ENCODE results near the gene KAZN. TPM values are rescaled to one million over a fixed set of nuclear protein-coding genes. Genes with fewer than 3 reads are reported as not detected.

Gene KAZN
- polyA plus RNA-seq, 1 of the 3 experiments (the other 2 are of a cell fraction), result 6.8 TPM

DNA sequence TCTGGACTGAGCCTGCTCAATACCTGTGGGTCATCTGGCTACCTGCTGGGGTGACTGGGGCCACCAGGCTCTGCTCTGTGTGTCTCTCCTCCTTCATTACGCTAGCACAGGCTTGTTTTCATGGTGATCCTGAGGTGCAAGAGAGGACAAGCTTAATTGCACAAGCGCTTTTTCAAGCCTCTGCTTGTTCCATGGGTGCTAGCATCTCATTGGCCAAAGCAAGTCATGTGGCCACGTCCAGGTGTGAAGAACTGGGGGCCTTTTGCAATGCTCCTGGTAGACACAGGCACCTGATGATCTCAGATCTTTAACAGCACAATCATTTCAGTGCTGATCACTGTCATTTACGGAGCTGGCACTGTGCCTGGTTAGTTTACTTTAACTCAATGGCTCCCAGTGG lies 114.6 kb downstream of the KAZN start:
- Histone ChIP-seq H3K9me2 (no peaks in the 10 kb centered on the region), H3K9ac (no peak overlapping the region), H3F3A (replicated peaks; ENCODE audit: insufficient read depth) (no peaks in the 10 kb centered on the region), H3K27me3 (ENCODE audit: insufficient read depth) (no peaks in the 10 kb centered on the region), H3K36me3 (replicated peaks in 1 of 2; ENCODE audit: control insufficient read depth in 1 of 2, insufficient read depth in 2 of 2, low read length in 1 of 2) (no peaks in the 10 kb centered on the region), H3K4me3 (ENCODE audit: low read depth in 2 of 2, low read length in 1 of 2) (no peak overlapping the region), H3K4me2 (no peak overlapping the region), H2AFZ (ENCODE audit: low read depth) (no peak overlapping the region), H3K79me2 (ENCODE audit: insufficient read depth) (no peaks in the 10 kb centered on the region), H3K27ac (ENCODE audit: low read depth in 2 of 2, low read length in 1 of 2) (no peak overlapping the region), H3K4me1 (ENCODE audit: control insufficient read depth in 1 of 2, insufficient read depth in 2 of 2, low read depth in 1 of 2, low read length in 1 of 2) (no peaks in the 10 kb centered on the region), H3K9me3 (no peaks in the 10 kb centered on the region), H4K20me1 (ENCODE audit: insufficient read depth) (no peaks in the 10 kb centered on the region)
- ChIA-PET CTCF (interaction anchor here (2.5 kb wide), 1 partner anchor 19 kb away, joined by 11 read pairs; no protein-coding TSS in a partner anchor), POLR2A (no interaction called here)
- DNase-seq, result no peak
- TF ChIP-seq GATA2 (CRISPR knock-in tag; IDR thresholded peaks at IDR 0.05) (no peak), CTCF (IDR thresholded peaks at IDR 0.05) (no peak), EZH2phosphoT487 (IDR thresholded peaks at IDR 0.05; ENCODE audit: borderline replicate concordance, low read depth) (no peak), MXI1 (IDR thresholded peaks at IDR 0.05; ENCODE audit: low read depth, low read length) (no peak), ELF1 (IDR thresholded peaks at IDR 0.05) (no peak), NRF1 (IDR thresholded peaks at IDR 0.05; ENCODE audit: low read depth, low read length) (no peak), FOXM1 (IDR thresholded peaks at IDR 0.05; ENCODE audit: low read depth) (no peak), TAF1 (IDR thresholded peaks at IDR 0.05; ENCODE audit: borderline replicate concordance, low read depth, low read length) (no peak), GABPA (IDR thresholded peaks at IDR 0.05; ENCODE audit: low read depth) (no peak), RAD21 (IDR thresholded peaks at IDR 0.05; ENCODE audit: low read length) (no peak), POLR2AphosphoS5 (IDR thresholded peaks at IDR 0.05; ENCODE audit: low read depth, low read length) (no peak), RXRA (IDR thresholded peaks at IDR 0.05; ENCODE audit: borderline replicate concordance, low read depth) (no peak), SIN3A (IDR thresholded peaks at IDR 0.05; ENCODE audit: borderline replicate concordance, low read depth, low read length) (no peak), EP300 (IDR thresholded peaks at IDR 0.05; ENCODE audit: borderline replicate concordance in 1 of 2, low read depth in 1 of 2, low read length in 1 of 2) (no peak), RCOR1 (IDR thresholded peaks at IDR 0.05; ENCODE audit: low read length) (no peak)
- TF ChIP-seq, protein P1, sequence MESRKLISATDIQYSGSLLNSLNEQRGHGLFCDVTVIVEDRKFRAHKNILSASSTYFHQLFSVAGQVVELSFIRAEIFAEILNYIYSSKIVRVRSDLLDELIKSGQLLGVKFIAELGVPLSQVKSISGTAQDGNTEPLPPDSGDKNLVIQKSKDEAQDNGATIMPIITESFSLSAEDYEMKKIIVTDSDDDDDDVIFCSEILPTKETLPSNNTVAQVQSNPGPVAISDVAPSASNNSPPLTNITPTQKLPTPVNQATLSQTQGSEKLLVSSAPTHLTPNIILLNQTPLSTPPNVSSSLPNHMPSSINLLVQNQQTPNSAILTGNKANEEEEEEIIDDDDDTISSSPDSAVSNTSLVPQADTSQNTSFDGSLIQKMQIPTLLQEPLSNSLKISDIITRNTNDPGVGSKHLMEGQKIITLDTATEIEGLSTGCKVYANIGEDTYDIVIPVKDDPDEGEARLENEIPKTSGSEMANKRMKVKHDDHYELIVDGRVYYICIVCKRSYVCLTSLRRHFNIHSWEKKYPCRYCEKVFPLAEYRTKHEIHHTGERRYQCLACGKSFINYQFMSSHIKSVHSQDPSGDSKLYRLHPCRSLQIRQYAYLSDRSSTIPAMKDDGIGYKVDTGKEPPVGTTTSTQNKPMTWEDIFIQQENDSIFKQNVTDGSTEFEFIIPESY (IDR thresholded peaks at IDR 0.05; ENCODE audit: borderline replicate concordance, low read depth), result no peak
- TF ChIP-seq, protein P2, sequence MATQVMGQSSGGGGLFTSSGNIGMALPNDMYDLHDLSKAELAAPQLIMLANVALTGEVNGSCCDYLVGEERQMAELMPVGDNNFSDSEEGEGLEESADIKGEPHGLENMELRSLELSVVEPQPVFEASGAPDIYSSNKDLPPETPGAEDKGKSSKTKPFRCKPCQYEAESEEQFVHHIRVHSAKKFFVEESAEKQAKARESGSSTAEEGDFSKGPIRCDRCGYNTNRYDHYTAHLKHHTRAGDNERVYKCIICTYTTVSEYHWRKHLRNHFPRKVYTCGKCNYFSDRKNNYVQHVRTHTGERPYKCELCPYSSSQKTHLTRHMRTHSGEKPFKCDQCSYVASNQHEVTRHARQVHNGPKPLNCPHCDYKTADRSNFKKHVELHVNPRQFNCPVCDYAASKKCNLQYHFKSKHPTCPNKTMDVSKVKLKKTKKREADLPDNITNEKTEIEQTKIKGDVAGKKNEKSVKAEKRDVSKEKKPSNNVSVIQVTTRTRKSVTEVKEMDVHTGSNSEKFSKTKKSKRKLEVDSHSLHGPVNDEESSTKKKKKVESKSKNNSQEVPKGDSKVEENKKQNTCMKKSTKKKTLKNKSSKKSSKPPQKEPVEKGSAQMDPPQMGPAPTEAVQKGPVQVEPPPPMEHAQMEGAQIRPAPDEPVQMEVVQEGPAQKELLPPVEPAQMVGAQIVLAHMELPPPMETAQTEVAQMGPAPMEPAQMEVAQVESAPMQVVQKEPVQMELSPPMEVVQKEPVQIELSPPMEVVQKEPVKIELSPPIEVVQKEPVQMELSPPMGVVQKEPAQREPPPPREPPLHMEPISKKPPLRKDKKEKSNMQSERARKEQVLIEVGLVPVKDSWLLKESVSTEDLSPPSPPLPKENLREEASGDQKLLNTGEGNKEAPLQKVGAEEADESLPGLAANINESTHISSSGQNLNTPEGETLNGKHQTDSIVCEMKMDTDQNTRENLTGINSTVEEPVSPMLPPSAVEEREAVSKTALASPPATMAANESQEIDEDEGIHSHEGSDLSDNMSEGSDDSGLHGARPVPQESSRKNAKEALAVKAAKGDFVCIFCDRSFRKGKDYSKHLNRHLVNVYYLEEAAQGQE (IDR thresholded peaks at IDR 0.05; ENCODE audit: low read depth, low read length), result no peak
- TF ChIP-seq, protein P3, sequence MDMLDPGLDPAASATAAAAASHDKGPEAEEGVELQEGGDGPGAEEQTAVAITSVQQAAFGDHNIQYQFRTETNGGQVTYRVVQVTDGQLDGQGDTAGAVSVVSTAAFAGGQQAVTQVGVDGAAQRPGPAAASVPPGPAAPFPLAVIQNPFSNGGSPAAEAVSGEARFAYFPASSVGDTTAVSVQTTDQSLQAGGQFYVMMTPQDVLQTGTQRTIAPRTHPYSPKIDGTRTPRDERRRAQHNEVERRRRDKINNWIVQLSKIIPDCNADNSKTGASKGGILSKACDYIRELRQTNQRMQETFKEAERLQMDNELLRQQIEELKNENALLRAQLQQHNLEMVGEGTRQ (IDR thresholded peaks at IDR 0.05; ENCODE audit: borderline replicate concordance, low read depth, low read length), result no peak
- WGBS (ENCODE audit: low lambda C conversion rate), result 0% methylated on average over 4 of the region's 4 CpGs
